Gastrocnemius medialis (tissue), 4 donors: ENCODE measurements around the gene THBD. TPM values are rescaled to one million over a fixed set of nuclear protein-coding genes. Genes with fewer than 3 reads are reported as not detected.

Source experiments
- ATAC-seq, 2 donors: fragments of 150-250 bp; one replicate each; pipeline ENCODE4 v1.9.1; 2016
- DNase-seq, 2 donors: peaks; one replicate each; pipeline ENCODE4 v3.0.0-alpha.2; 2019
- H3K27ac ChIP-seq, 4 donors: fragments of 200-600 bp; sonication (generic); 1 replicate in 1 of 4; 2 replicates in 3 of 4; pipeline ENCODE4 v1.5.1; 2016 to 2018; ENCODE audit warnings: mild to moderate bottlenecking in 2 of 4, moderate library complexity in 1 of 4
- H3K27me3 ChIP-seq, 3 donors: fragments of 200-600 bp; sonication (generic) in 2 of 3; 1 replicate in 1 of 3; 2 replicates in 2 of 3; pipeline versions ENCODE4 v1.5.1 to v1.6.0; 2016 to 2019; ENCODE audit warnings: mild to moderate bottlenecking in 1 of 3, moderate library complexity in 1 of 3
- H3K36me3 ChIP-seq, 2 donors: fragments of 200-600 bp; sonication (generic) in 1 of 2; one replicate each; pipeline ENCODE4 v1.5.1; 2017 to 2018
- H3K4me1 ChIP-seq, 2 donors: fragments of 200-600 bp; sonication (generic) in 1 of 2; one replicate each; pipeline ENCODE4 v1.5.1; 2016 to 2017; ENCODE audit warnings: mild to moderate bottlenecking in 2 of 2
- H3K4me3 ChIP-seq, 4 donors: fragments of 200-600 bp; sonication (generic) in 3 of 4; 1 replicate in 1 of 4; 2 replicates in 3 of 4; pipeline ENCODE4 v1.5.1; 2016 to 2019; ENCODE audit warnings: mild to moderate bottlenecking in 2 of 4
- H3K9me3 ChIP-seq, 3 donors: fragments of 200-600 bp; sonication (generic) in 2 of 3; 1 replicate in 1 of 3; 2 replicates in 2 of 3; pipeline ENCODE4 v1.5.1; 2016 to 2019
- CTCF ChIP-seq, 5 experiments: fragments of 450-650 bp in 3 of 5; fragments of 200-600 bp in 2 of 5; sonication (generic) in 2 of 5; IDR thresholded peaks in 4 of 5; conservative IDR thresholded peaks in 1 of 5; 1 replicate in 4 of 5; 2 replicates in 1 of 5; pipeline ENCODE4 v1.5.1; 2016 to 2019; ENCODE audit warnings: antibody characterized with exemption in 5 of 5, mild to moderate bottlenecking in 3 of 5, moderate library complexity in 3 of 5
- POLR2A ChIP-seq, 2 donors: fragments of 450-650 bp; IDR thresholded peaks; one replicate each; pipeline ENCODE4 v1.6.1; 2017; ENCODE audit warnings: antibody characterized with exemption in 2 of 2, mild to moderate bottlenecking in 2 of 2, moderate library complexity in 2 of 2
- in situ Hi-C, 4 donors: fragments of 200-750 bp; cut with MboI; loops; one replicate each; pipeline versions ENCODE4 v1.15.0 to v1.8.0; 2017; ENCODE audit warnings: low sequenced_read_pairs in 4 of 4
- intact Hi-C: fragments of 100-400 bp; cut with DNase I; formaldehyde crosslinking; loops from one replicate; pipeline ENCODE4 v1.15.1; 2023; ENCODE audit warnings: low total_unique reads
- total RNA-seq, 4 donors: library from RNA; depleted of rRNA; stranded (reverse); fragments of >200 nt; gene quantifications; one replicate each; pipeline versions ENCODE4 v1.1.0 to v1.2.3, GENCODE V29; 2016

THBD gene
- total RNA-seq, 4 donors from 2014 or later: 9.0 to 25.7 (median 17.5) TPM

GRCh38 chr20:23022849-23023248, 26.6 kb downstream of the THBD start:
- intact Hi-C loops (no loop called here), in situ Hi-C loops (loop anchor here in 1 of 4 donors (25.0 kb wide), 1 partner anchor 111 kb away; no protein-coding TSS in a partner anchor)
- H3K4me3 ChIP-seq: no peak overlapping the region
- DNase-seq: no peak
- H3K36me3 ChIP-seq: no peaks in the 10 kb centered on the region
- ATAC-seq: no peak
- no peak overlapping the region for H3K27ac ChIP-seq
- peaks cover 0 to 4% of the 10 kb centered on the region in 2 donors for H3K4me1 ChIP-seq
- no peaks in the 10 kb centered on the region for H3K9me3 ChIP-seq
- H3K27me3 ChIP-seq: no peaks in the 10 kb centered on the region
- no peak for TF ChIP-seq CTCF (IDR thresholded peaks at IDR 0.05 in 4 of 5, conservative IDR thresholded peaks at IDR 0.05 in 1 of 5)
- no peak for TF ChIP-seq POLR2A (IDR thresholded peaks at IDR 0.05)

- no peaks in the 10 kb centered on the region for H3K9me3 ChIP-seq
- TF ChIP-seq POLR2A (IDR thresholded peaks at IDR 0.05) (no peak), CTCF (IDR thresholded peaks at IDR 0.05 in 4 of 5, conservative IDR thresholded peaks at IDR 0.05 in 1 of 5) (no peak)
- H3K4me1 ChIP-seq: peaks cover 0 to 4% of the 10 kb centered on the region in 2 donors
- no peaks in the 10 kb centered on the region for H3K36me3 ChIP-seq
- H3K27ac ChIP-seq: no peak overlapping the region
- ATAC-seq (no peak), DNase-seq (no peak)
- H3K4me3 ChIP-seq: no peak overlapping the region
- in situ Hi-C loops (loop anchor here in 1 of 4 donors (25.0 kb wide), 1 partner anchor 110 kb away; no protein-coding TSS in a partner anchor), intact Hi-C loops (no loop called here)
- no peaks in the 10 kb centered on the region for H3K27me3 ChIP-seq
Observed at GRCh38 chr20:23021951-23022350, 27.5 kb downstream of the THBD start.

- Histone ChIP-seq H3K4me3 (no peak overlapping the region), H3K36me3 (no peaks in the 10 kb centered on the region), H3K9me3 (no peaks in the 10 kb centered on the region), H3K4me1 (peaks cover 0 to 4% of the 10 kb centered on the region in 2 donors), H3K27me3 (no peaks in the 10 kb centered on the region), H3K27ac (no peak overlapping the region)
- in situ Hi-C loops: loop anchor here in 1 of 4 donors (25.0 kb wide), 1 partner anchor 109 kb away; no protein-coding TSS in a partner anchor
- DNase-seq (no peak), ATAC-seq (no peak)
- TF ChIP-seq CTCF (IDR thresholded peaks at IDR 0.05 in 4 of 5, conservative IDR thresholded peaks at IDR 0.05 in 1 of 5) (no peak), POLR2A (IDR thresholded peaks at IDR 0.05) (no peak)
- intact Hi-C loops: no loop called here
Observed at GRCh38 chr20:23021541-23021940, 27.9 kb downstream of the THBD start.

GRCh38 chr20:23020230-23021018, 29.0 kb downstream of the THBD start:
- Histone ChIP-seq H3K27me3 (no peaks in the 10 kb centered on the region), H3K36me3 (no peaks in the 10 kb centered on the region), H3K4me3 (no peak overlapping the region), H3K27ac (no peak overlapping the region), H3K9me3 (no peaks in the 10 kb centered on the region), H3K4me1 (peaks cover 0 to 4% of the 10 kb centered on the region in 2 donors)
- intact Hi-C loops: no loop called here
- in situ Hi-C loops: loop anchor here in 1 of 4 donors (25.0 kb wide), 1 partner anchor 108 kb away; no protein-coding TSS in a partner anchor
- ATAC-seq (no peak), DNase-seq (no peak)
- TF ChIP-seq POLR2A (IDR thresholded peaks at IDR 0.05): no peak
- no peak for TF ChIP-seq CTCF (IDR thresholded peaks at IDR 0.05 in 4 of 5, conservative IDR thresholded peaks at IDR 0.05 in 1 of 5)
